HepG2 (cell line): ENCODE data around the gene LOXL3. TPM values are rescaled to one million over a fixed set of nuclear protein-coding genes. Genes with fewer than 3 reads are reported as not detected.

Source experiments
- CEBPG ChIP-seq: IDR thresholded peaks from 2 replicates; pipeline ENCODE4 v1.6.1; 2016
- CSRNP1 ChIP-seq: sonication (generic); formaldehyde crosslinking; IDR thresholded peaks from 2 replicates; pipeline ENCODE4 v1.8.1; 2023; ENCODE audit warnings: mild to moderate bottlenecking, missing genetic modification reagents
- DZIP1 ChIP-seq: sonication (generic); formaldehyde crosslinking; IDR thresholded peaks from 2 replicates; pipeline ENCODE4 v1.5.0; 2020; ENCODE audit warnings: mild to moderate bottlenecking, missing genetic modification reagents
- HNRNPH1 ChIP-seq: fragments of 200-400 bp; formaldehyde crosslinking; optimal IDR thresholded peaks from 2 replicates; pipeline ENCODE3; 2017; ENCODE audit warnings: mild to moderate bottlenecking, low read depth, low read length
- LCORL ChIP-seq, 2 experiments: fragments of 450-650 bp in 1 of 2; sonication (generic) in 1 of 2; formaldehyde crosslinking in 1 of 2; IDR thresholded peaks; 2 replicates each; pipeline versions ENCODE4 v1.5.0 to v1.6.1; 2017 to 2020; ENCODE audit warnings: antibody characterized with exemption in 1 of 2, missing genetic modification reagents in 1 of 2
- MEIS2 ChIP-seq: sonication (generic); formaldehyde crosslinking; IDR thresholded peaks from 2 replicates; pipeline ENCODE4 v1.9.0; 2021; ENCODE audit warnings: mild to moderate bottlenecking, missing genetic modification reagents
- MYC ChIP-seq: sonication (generic); formaldehyde crosslinking; IDR thresholded peaks from 2 replicates; pipeline ENCODE4 v1.9.0; 2021; ENCODE audit warnings: missing genetic modification reagents, borderline replicate concordance
- NBN ChIP-seq: fragments of 450-650 bp; conservative IDR thresholded peaks from 2 replicates; pipeline ENCODE4 v1.6.1; 2017
- PAF1 ChIP-seq: IDR thresholded peaks from 2 replicates; pipeline ENCODE4 v1.6.1; 2016; ENCODE audit warnings: missing genetic modification reagents, missing compliant biosample characterization
- POGZ ChIP-seq: sonication (generic); formaldehyde crosslinking; IDR thresholded peaks from 2 replicates; pipeline ENCODE4 v1.4.0; 2020; ENCODE audit warnings: mild to moderate bottlenecking, missing genetic modification reagents
- TGIF2 ChIP-seq: IDR thresholded peaks from 2 replicates; pipeline ENCODE4 v1.6.1; 2016; ENCODE audit warnings: control low read depth, missing compliant biosample characterization
- ZNF75D ChIP-seq: sonication (generic); formaldehyde crosslinking; IDR thresholded peaks from 2 replicates; pipeline ENCODE4 v1.8.1; 2023; ENCODE audit warnings: missing genetic modification reagents, mild to moderate bottlenecking, borderline replicate concordance
- polyA plus RNA-seq, 8 experiments: library from polyadenylated mRNA; depleted of rRNA in 3 of 8; stranded (reverse) in 7 of 8; unstranded in 1 of 8; fragments of >200 nt; fragmentation: Illumina TruSeq in 4 of 8; extraction: Trizol in 4 of 8; gene quantifications; 2 replicates each; pipeline versions ENCODE4 v1.2.1 to v1.2.3, GENCODE V29; 2011 to 2016; ENCODE audit warnings: low read depth in 4 of 8, missing spikeins in 1 of 8, mixed read lengths in 1 of 8; ENCODE audit not compliant: insufficient read depth in 1 of 8
- total RNA-seq, 5 experiments: library from RNA; depleted of rRNA; stranded (reverse); fragments of >200 nt; fragmentation: Illumina TruSeq; extraction: Trizol; gene quantifications; 2 replicates each; pipeline ENCODE4 v1.2.3, GENCODE V29; 2016; ENCODE audit warnings: low read depth in 1 of 5
- TF ChIP-seq, protein P1 (sequence below): sonication (generic); formaldehyde crosslinking; IDR thresholded peaks from 2 replicates; pipeline ENCODE4 v1.5.1; 2020; ENCODE audit warnings: mild to moderate bottlenecking, missing genetic modification reagents, borderline replicate concordance
- TF ChIP-seq, protein P2 (sequence below): sonication (generic); formaldehyde crosslinking; IDR thresholded peaks from 2 replicates; pipeline ENCODE4 v1.4.0; 2020; ENCODE audit warnings: missing genetic modification reagents

The LOXL3 gene
- total and polyA plus RNA-seq, 2 of the 13 experiments (the other 11 are each of a cell fraction or from before 2014, with no cell fraction given) = 0.55 to 6.5 TPM

- TF ChIP-seq CSRNP1 (CRISPR knock-in tag) (0 out of 2 replicates have a peak, but pooled peaks have one; percentile 16), LCORL (IDR thresholded peaks at IDR 0.05) (no peak), LCORL (CRISPR knock-in tag; IDR thresholded peaks at IDR 0.05) (0 out of 2 replicates have a peak, but pooled peaks have one; percentile 36), NBN (no peak), HNRNPH1 (peak; percentile 8), DZIP1 (CRISPR knock-in tag) (no peak), CEBPG (no peak), TGIF2 (CRISPR knock-in tag) (peak; percentile 58; the same call in 1 of the 2 replicates), MEIS2 (CRISPR knock-in tag) (no peak), POGZ (CRISPR knock-in tag) (no peak), MYC (CRISPR knock-in tag) (0 out of 2 replicates have a peak, but pooled peaks have one; percentile 8), PAF1 (CRISPR knock-in tag) (peak; percentile 64; the same call in 1 of the 2 replicates), ZNF75D (CRISPR knock-in tag) (0 out of 2 replicates have a peak, but pooled peaks have one; percentile 45)
- TF ChIP-seq, protein P1, sequence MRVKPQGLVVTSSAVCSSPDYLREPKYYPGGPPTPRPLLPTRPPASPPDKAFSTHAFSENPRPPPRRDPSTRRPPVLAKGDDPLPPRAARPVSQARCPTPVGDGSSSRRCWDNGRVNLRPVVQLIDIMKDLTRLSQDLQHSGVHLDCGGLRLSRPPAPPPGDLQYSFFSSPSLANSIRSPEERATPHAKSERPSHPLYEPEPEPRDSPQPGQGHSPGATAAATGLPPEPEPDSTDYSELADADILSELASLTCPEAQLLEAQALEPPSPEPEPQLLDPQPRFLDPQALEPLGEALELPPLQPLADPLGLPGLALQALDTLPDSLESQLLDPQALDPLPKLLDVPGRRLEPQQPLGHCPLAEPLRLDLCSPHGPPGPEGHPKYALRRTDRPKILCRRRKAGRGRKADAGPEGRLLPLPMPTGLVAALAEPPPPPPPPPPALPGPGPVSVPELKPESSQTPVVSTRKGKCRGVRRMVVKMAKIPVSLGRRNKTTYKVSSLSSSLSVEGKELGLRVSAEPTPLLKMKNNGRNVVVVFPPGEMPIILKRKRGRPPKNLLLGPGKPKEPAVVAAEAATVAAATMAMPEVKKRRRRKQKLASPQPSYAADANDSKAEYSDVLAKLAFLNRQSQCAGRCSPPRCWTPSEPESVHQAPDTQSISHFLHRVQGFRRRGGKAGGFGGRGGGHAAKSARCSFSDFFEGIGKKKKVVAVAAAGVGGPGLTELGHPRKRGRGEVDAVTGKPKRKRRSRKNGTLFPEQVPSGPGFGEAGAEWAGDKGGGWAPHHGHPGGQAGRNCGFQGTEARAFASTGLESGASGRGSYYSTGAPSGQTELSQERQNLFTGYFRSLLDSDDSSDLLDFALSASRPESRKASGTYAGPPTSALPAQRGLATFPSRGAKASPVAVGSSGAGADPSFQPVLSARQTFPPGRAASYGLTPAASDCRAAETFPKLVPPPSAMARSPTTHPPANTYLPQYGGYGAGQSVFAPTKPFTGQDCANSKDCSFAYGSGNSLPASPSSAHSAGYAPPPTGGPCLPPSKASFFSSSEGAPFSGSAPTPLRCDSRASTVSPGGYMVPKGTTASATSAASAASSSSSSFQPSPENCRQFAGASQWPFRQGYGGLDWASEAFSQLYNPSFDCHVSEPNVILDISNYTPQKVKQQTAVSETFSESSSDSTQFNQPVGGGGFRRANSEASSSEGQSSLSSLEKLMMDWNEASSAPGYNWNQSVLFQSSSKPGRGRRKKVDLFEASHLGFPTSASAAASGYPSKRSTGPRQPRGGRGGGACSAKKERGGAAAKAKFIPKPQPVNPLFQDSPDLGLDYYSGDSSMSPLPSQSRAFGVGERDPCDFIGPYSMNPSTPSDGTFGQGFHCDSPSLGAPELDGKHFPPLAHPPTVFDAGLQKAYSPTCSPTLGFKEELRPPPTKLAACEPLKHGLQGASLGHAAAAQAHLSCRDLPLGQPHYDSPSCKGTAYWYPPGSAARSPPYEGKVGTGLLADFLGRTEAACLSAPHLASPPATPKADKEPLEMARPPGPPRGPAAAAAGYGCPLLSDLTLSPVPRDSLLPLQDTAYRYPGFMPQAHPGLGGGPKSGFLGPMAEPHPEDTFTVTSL (CRISPR knock-in tag) = 0 out of 2 replicates have a peak, but pooled peaks have one; percentile 36
- TF ChIP-seq, protein P2, sequence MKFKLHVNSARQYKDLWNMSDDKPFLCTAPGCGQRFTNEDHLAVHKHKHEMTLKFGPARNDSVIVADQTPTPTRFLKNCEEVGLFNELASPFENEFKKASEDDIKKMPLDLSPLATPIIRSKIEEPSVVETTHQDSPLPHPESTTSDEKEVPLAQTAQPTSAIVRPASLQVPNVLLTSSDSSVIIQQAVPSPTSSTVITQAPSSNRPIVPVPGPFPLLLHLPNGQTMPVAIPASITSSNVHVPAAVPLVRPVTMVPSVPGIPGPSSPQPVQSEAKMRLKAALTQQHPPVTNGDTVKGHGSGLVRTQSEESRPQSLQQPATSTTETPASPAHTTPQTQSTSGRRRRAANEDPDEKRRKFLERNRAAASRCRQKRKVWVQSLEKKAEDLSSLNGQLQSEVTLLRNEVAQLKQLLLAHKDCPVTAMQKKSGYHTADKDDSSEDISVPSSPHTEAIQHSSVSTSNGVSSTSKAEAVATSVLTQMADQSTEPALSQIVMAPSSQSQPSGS = no peak
These were observed 55.1 kb downstream of the LOXL3 start (continued) for GRCh38 chr2:74498500-74499266.
